COLO668 (cell line): ENCODE results near the gene PIP5K1B.

Source experiments
- DNase-seq: peaks from one replicate; lab custom pipeline; 2025; ENCODE audit not compliant: unreplicated experiment; lab: John Stamatoyannopoulos, UW

Gene PIP5K1B

GRCh38 chr9:68804911-68805889 is 100.2 kb downstream of the PIP5K1B start:
- DNase-seq: no peak

GRCh38 chr9:68805890-68806517 is 101.0 kb downstream of the PIP5K1B start:
- DNase-seq: no peak

DNA sequence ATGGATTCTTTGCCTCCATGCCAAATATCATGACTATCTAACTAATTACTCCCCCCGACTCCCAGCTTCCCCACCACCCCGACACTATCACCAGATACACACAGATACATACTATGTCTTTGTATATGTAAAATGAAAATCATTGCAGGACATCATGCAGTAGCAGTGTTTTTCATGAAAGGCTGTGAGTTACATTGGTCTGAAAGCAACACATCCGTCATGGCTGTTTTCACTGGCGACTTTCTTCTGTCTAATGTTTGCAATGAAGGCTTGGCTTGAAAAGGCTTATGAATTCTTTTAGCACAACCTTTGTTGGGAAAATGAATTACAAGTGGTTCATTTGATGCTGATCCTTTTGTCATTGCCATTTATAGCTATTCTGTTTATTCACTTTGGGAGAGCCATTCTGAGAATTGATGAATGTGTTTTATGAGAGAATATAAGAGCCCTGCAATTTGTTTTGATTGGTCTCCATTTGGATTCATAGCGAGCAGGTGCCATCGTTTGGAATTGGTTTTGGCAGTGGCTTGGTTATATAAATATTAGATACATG is 103.4 kb downstream of the PIP5K1B start:
- DNase-seq: peak; percentile 40

DNA sequence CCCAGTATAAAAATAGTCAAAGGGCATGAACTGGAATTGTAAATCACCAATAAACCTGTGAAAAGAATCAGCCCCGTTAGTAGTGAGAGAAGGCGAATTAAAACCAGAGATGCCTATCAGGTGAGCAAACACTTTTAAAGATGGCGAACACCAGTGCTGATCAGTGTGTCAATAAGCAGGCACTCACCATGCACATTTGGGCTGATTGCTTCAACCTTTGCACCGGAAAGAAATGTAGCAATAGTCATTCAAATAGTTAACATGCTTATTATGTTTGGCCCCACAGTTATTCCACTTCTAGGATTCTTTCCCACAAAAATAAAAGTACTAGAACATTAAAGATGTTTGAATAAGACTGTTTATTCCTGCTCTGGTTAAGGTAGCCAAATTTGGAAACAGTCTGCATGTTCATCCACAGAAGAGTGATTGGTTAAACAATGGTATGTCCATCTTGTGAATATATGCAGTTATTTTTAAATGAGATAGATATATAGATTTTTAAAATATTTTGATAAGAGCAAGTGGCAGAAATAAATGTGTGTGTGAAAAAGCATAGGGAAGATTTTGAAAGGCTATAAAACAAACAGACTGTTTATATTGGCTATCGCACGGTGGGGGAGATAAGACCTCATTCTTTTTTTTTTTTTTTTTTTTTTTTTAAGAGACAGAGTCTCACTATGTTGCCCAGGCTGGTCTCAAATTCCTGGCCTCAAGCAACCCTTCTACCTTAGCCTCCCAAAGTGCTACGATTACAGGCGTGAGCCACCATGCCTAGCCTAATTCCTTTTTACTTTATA is 112.2 kb downstream of the PIP5K1B start:
- DNase-seq: no peak

- DNase-seq: no peak
These were observed 114.0 kb downstream of the PIP5K1B start for GRCh38 chr9:68819065-68819464.

GRCh38 chr9:68821911-68822310 is 116.9 kb downstream of the PIP5K1B start:
- no peak for DNase-seq

DNA sequence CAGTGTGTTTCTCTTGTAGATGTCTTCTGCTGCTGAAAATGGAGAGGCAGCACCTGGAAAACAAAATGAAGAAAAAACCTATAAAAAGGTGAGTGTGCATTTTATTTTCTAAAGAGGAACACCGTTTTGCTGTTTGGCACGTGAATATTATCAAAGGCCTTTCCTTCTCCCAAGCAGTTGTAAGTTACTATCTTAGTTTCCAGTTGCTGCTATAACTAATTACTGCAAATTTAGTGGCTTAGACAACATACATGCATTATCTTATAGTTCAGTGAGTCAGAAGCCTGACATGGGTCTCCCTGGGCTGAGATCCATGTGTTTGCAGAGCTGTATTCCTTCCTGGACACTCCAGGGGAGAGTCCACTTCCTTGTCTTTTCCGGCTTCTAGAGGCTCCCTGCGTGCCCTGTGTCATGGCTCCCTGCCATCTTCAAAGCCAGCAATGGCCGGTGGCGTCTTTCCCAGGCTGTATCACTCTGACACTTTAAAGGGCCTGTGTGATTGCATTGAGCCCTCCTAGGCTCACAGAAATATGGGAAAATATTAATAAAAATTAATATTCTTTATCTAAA is 117.6 kb downstream of the PIP5K1B start:
- DNase-seq: no peak

DNA sequence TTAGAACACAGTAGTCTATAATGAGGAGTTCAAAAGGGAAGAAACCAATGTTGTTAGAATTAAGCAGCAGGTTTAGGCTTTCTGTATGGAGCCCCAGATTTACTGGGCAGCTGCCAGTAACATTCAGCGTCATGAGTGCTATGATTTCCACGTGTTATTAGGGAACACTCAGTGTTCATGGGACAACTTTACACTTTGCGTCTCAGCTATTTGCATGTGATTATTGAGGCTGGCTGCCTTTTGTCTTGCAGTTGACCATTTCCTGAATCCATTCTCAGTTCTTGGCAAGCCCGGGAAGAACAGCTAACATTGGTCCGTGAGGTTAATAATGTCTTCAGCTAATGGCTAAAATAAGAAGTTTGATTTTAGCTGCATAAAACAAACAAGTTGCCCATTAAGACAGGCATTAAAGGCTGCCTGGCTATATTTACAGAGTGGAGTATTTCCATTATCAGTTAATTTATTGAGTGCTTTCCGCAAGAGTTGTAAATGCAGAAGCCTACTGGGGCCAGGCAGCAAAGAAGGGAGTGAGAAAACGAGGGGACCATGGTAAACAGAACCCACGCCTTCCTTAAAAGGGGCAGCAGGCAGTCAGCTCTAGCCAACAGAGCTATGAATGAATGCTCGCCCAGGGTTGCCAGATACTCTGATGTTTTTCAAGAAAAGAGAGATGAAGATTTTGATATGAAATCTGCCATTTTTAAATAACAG is 120.9 kb downstream of the PIP5K1B start:
- no peak for DNase-seq

DNA sequence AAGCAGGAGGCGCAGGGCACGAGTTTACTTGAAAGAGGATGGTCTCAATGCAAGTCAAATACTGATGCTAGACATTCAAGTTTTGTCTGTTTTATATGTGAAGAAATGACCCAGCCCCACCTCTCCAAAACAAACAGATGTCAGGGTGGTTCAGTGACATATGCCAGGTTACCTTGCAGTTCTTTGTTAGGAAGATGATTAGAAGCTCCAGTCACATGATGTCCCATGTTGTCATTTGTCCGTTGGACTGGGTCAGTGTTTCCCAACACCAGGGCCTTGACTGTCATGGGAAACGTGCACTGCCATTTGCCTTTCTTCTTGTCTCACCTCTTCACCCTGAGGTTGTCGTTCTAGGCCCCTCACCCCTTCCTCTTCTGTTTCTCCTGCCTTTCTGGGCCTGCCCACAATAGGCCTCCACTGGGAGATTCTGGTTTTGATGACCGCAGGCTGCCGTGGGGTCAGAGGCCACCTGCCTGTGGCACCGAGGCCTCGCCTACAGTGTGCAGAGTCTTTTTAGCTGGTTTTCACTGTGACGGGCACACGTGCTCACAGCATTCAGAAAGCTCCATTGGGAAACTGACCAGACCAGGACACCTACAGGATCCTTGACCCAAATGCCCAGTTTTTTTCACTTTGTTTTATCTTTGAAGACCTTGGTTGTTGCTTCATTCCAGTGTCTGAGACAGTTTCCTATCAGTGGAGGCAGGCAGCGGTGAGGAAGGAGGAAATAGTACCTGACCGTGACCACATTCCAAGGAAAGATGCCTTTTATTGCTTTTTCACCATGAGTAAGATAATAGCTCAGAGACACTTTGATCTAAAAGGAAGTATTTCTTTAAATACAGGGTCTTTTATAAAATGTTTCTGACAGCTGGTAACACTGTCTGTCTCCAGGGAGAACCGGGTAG is 123.1 kb downstream of the PIP5K1B start:
- no peak for DNase-seq

DNA sequence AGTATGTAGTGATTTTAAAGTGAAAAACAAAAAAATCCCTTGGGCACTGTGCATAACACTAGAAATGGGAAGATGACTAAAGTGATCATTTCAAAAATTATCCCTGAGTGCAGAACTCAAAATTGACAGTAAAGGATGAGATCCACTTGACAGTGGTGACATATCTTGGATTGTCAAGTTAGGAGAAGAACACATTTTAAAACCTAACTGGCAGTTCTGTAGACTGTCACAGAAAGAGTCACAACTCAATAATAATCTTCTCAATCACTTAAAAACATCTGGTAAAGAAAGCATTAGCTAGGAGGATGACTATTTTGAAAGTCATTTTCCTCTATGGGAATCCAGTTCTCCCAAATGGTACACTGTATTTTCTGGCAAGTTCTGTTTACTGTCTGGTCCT is 127.1 kb downstream of the PIP5K1B start:
- DNase-seq: no peak

DNA sequence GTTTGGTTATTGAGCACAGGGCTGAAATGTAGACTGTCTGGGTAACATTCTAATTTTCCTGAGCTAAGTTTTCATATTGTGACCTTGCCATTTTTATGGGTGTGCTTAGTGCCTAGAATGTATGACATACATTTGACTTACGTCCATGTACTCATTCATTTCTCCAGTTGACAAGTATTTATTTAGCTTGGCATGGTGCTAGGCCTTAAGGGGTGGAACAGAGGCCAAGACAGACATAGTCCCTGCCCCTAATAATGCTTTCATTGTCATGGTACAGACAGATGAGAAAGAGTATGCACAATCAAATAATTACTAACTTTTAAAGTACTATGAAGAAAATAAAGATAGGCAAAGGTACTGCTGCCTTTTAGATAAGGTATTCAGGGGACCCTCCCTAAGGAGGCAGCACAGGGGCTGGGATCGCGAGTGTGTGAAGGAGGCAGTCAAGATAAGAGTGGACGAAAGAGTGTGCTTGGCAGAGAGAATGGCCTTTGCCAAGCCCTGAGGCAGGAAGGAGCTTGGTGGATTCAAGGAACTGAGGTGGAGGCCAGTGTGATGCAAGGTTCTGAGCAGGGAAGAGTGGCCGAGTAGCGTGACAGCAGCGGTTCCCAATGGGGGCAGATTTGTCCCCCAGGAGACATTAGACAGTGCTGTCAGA is 128.0 kb downstream of the PIP5K1B start:
- no peak for DNase-seq

GRCh38 chr9:68834931-68835520 is 130.0 kb downstream of the PIP5K1B start:
- DNase-seq: no peak

DNA sequence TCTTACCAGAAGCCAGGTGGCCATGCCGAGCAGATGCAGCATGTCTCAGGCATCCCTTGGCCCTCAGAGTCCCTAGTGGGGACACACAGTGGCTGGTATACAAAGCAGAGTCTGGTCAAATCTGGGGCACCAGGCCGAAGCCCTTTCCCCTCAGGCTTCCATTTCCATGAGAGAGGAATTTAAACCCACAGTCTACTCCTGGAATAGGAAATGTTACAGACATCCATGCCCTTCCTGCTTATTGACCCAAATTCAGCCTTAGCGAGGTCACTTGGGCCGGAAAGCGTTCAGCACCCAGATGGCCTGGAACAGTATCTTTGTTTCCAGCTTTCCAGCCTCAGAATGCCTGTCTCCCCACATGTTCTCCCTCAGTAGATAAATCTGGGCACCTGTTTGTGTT is 131.7 kb downstream of the PIP5K1B start:
- DNase-seq: no peak

DNA sequence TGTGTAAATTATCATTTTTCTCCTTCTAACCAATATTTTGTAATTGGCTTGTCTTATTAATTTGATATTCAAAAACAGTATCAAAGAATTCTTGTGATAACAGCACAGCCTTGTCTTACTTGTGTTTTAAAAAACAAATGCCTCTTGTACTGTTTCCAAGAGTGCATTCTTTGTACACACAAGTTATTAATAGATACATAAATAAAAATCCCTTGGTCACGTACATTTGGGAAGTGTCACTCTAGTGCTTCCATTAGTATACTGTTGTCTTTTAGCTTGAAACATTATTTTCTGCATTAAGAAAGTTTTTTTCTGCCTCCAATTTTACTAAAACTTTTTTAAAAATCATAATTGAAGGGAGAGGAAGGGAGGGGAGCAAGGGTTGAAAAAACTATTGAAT is 133.2 kb downstream of the PIP5K1B start:
- no peak for DNase-seq

- DNase-seq: peak; percentile 17
These were observed 136.4 kb downstream of the PIP5K1B start for GRCh38 chr9:68841276-68842052.

- DNase-seq: no peak
These were observed 137.5 kb downstream of the PIP5K1B start for GRCh38 chr9:68842568-68842967.

DNA sequence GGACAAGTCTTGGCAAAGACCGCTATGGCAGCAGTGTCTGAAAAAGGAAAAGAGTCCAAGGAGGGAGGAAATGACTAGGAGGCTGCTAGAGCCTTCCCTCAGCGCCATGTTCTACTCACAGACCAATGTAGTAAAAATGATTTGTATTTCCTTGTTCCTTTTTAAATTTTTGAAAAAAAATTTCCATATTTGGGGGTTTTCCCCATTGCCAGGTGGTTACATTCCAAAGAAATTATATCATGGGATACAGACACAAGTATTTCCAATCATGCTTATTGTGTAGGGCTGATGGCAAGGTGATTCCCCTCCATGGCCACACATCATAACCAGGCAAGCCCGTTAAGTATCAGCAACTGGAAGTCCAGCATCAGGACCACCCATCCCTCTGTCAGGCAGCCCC is 138.2 kb downstream of the PIP5K1B start:
- DNase-seq: no peak

DNA sequence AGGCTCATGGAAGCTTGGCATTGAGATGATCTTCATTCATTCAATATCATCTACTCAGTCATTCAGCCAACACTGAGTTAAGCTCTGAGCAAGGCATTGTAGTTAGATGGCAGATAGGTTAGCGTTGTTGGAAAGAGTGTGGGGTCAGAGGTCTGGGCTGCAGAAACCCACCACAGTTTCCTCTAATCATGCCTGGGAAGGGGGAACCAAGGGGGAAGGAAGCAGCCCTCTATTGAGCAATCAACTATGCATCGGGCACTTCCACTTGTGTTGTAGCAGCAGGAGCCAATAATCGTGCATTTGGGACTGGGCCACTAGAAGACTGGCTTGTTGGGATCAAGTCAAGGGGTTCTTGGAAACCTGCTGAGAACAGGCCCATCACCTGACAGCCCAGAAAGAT is 139.1 kb downstream of the PIP5K1B start:
- DNase-seq: no peak
